HG02840 (cell line): ENCODE results near the gene HDDC2.
A peak's percentile ranks its signal among the peaks of the same experiment; 100 is the strongest.

ENCODE experiments used
- ATAC-seq: cut with Tn5 transposase; IDR thresholded peaks from one replicate; pipeline ENCODE4 v1.9.1; 2021; ENCODE audit warnings: mild to moderate bottlenecking, moderate library complexity, moderate number of reproducible peaks; ENCODE audit not compliant: unreplicated experiment, low FRiP score

The HDDC2 gene, protein sequence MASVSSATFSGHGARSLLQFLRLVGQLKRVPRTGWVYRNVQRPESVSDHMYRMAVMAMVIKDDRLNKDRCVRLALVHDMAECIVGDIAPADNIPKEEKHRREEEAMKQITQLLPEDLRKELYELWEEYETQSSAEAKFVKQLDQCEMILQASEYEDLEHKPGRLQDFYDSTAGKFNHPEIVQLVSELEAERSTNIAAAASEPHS

DNA sequence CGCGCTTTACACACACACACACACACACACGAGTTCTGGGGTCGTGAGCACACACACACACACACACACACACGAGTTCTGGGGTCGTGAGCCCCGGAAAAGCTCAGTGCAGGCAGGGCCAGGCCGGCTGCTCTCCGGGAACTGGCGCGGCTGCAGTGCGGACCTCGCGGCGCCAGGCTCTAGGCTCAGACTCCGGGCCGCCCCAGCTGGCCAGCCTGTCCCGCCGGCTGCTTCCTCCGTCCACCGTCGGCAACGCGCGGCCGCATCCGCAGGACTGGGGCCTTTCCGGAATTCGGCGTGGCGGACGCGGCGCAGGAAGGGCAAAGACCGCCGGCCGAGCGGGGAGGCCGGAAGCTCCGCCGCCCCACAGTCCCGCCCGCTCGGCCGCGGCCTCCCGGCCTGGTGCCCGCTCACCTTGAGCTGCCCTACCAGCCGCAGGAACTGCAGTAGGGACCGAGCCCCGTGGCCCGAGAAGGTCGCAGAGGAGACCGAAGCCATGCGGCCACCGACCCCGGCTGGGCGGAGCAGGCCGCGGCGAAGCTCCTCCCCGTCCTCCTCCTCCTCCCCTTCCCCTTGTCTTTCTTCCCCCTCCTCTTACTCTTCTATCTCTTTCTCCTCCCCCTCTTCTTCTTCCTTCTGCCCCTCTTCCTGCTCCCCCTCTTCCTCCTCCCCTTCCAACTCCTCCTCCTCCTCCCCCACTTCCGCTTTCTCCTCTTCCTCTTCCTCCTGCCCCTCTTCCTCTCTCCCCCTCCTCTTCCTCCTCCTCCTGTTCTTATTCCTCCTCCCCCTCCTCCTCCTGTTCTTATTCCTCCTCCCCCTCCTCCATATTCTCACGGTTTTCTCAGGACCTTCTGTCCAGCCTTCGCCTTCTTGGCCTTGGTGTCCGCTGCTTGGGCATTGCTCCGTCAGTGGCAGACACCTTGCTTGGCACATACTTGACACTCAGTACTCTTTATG, at the start of gene HDDC2:
Gene HDDC2, minus strand, starts transcription at position 533 of the 957 bp plus-strand sequence. Its CDS starts 35 bp downstream, at position 498.
- ATAC-seq, result peak; percentile 89

DNA sequence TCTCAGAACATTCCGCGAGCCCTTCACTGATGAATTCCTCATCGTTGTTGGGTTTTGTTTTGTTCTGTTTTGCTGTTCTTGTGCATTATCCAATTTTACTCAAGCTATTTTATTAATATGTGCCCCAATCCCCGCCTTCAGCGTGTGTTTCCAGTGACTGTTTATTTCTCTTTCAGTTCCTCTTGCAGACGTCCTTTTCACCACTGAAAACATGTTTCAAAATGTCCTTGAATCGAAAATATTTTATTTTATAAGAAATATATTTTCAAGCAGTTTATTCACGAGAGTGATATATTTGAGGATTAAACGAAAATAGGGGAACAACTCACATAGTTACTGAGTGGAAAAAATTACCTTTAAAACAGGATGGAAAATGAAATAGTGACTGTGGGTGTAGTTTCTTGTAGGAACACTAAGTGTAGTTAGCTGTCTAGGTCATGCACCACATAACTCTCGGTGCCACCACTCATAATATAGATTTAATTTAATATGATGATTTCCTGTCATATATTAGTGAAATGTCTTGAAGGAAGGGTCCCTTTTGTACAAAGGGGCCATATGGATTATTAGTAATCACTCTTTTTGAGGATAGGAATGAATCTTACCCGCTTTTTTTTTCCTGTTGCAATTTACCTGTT, 45.3 kb upstream of the HDDC2 start:
- peak; percentile 75 for ATAC-seq

DNA sequence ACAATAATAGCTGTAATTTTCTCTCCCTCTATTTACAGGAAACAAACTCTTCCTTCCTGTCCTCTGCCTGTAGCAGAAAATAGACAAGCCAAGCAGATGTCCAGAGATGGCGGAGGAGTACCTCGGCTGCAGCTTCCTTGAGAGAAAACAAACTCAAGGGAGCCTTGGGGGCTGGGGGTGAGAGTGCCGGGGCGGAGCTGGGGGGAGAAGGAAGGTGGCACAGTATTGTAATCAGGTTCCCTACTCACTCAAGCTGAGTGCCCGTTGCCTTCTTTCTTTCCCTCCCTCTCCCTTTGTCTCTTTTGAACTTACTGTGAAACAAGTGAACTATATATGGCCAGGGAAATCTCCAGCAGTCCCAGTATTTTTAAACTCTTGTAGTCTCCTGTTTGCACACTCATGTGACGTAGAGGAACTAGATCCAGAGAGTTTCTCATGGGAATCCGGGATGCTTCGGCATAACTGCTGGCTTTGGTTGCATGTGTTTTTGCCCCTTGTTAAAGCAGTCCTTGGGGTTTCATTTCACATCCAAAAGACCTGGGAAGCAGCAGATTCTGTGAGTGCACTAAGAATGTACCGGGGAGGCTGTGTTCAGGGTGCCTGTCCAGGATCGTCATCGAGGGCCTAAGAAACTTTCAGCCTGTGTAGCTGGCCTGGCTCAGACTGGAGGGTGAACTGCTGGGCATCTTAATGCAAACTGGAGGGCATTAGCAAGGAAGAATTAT, 44.6 kb upstream of the HDDC2 start:
- peak; percentile 48 for ATAC-seq

DNA sequence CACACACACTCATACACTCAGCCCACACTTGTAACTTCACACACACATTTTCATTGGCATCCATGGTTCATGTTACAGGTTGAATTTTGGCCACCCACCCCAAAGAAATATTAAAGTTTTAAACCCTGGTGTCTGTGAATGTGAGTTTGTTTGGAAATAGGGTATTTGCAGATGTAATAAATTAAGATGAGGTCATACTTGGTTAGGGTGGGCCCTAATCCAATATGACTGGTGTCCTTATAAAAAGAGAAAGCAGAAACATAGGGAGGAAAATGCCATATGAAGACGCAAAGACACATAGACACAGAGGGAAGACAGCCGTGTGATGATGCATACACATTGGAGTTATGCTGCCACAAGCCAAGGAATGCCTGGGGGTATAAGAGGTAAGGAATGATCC, 39.7 kb upstream of the HDDC2 start:
- no peak for ATAC-seq

DNA sequence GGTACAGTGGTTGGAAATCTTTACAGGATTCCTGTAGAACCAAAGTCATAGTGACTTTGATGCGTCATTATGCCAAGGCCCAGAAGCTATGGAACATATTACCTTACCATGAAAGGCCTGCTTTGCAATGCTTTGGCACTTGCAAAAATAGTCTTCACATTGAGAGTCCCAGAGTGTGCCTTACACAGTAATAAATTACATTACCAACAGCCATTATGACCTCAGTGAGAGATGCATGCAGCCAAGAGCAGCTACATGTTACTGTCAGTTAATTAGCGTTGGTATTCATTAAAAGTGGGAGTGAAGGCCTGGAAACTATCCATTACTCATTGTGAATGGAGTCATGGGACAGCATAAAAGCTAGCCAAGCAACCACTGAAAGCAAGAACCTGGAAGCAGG, 39.2 kb upstream of the HDDC2 start:
- ATAC-seq, result no peak

DNA sequence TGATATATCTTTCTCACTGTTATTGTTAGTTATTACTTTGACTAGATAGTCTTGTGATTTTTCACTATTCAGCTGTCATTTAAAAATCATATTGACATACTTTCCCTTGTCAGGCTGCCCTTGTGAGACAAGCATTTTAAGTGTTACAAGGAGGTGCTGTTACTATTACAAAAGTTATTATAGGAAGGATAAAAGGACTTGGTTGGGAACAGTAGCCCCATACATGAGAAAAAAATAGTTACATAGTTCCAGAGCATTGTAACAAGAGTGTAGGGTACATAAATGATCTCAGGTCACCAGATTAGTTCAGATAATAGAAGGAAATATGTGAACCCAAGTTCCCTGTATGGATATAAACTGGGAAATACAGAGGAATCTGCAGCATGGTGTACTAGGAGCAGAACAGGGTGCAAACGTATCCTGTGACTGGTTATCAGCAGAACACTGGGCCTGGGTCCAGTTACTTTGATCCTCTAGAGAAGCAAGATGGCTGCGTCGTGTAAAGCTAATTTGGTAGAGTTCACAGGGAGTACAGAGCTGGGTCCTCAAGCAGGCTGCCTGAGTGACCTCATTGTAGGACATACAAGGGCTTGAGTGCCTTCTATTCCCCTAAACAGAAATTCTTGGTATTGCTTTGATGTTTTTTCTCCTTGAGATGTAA, 38.5 kb upstream of the HDDC2 start:
- ATAC-seq, result no peak

DNA sequence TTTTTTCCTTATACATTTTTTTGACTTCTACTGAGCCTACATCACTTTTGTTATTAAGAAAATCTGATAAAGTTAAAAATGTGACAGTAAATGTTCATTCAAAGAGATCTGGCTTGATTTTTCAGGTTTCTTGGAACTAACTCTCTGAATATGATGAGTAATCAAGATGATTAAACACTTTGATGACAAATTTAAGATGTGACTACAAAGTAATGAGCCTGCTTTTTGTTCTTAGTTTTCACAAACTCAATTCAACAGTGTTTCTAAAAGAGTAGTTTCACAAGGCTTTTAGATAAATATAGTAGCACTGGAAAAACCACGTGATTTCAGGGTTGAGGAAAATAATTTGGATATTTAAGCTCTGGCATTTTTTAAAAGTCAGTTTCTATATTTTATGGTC, 37.9 kb upstream of the HDDC2 start:
- ATAC-seq, result no peak

DNA sequence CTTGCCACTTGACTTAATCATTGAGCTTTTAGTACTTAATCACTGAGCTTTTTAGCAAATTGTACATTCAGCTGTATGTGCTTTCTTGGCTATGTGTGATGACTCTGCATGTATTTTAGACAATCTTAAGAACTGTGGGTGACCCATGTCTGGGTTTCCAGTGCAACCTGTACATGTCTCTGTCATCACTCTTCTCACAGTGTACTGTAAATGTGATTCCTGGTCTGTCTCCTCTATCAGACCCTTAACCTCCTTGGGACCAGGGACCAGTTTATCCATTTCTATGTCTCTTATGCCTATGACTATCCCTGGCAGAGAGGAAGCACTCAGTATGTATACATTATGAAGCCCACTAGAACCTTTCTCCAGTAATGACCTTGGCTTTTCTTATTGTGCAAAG, 36.6 kb upstream of the HDDC2 start:
- ATAC-seq, result no peak

DNA sequence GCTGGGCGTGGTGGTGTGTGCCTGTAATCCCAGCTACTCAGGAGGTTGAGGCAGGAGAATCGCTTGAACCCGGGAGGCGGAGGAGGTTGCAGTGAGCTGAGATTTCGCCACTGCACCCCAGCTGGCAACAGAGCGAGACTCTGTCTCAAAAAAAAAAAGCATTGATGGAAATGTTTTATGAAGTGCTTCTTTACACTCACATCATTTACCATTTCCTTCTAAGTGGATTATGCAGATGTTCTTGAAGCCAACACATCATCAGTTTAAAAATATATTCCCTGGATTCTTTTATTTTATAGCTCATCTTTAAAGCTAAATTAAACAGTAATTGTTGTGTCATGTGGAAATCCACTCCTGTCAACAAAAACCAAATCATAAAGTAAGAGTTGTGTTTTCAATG, 35.9 kb upstream of the HDDC2 start:
- no peak for ATAC-seq

DNA sequence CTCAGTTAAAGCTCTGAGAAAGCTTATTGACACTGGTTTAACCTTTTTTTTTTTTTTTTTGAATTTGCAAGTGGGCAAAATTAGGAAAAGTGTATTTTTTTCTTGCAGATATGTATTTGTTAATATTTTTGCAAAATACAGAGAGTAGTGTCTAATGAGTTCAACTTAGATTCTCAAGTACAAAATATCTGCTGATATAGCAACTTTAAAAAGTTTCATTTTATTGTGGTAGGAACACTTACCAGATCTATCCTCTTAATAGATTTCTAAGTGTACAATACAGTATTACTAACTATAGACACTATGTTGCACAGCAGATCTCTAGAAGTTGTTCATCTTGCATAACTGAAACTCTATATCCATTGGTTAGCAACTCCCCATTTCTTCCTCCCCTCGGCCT, 30.9 kb upstream of the HDDC2 start:
- no peak for ATAC-seq

DNA sequence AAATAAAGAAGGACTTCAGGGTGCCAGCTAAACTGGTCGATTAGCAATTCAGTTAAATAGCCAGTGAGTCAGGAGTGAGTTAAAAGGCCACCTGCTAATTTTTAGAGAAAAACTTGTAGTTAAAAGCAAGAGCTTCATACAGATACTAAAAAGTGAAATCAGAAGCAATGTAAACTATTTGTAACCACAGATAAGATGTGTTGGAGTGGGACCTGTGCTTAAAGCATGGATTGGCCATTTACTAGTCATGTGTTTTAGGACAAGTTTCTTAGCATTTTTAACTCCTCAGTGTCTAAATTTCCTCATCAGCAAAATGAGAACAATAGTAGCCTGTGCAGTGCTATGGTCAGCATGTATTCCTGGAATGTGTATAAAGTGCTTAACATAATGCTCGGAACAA, 23.8 kb upstream of the HDDC2 start:
- no peak for ATAC-seq

DNA sequence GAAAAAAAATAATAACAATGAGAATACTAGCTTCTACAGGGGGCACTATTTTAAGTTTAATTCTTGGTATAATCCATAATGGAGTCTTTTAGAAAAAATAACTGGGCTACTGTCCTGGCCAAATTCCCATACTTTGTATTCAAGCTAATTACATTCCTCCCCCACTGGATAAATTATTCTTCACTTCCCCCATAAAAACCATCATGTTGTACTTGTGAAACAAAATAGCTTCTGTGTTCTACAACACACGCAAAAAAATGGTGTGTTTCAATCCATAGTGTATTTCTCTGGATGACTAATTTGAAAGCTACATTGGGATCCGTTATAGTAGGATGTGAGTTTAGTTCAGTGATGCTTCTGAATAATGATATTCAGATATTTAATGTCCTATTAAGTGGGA, 21.6 kb upstream of the HDDC2 start:
- no peak for ATAC-seq

DNA sequence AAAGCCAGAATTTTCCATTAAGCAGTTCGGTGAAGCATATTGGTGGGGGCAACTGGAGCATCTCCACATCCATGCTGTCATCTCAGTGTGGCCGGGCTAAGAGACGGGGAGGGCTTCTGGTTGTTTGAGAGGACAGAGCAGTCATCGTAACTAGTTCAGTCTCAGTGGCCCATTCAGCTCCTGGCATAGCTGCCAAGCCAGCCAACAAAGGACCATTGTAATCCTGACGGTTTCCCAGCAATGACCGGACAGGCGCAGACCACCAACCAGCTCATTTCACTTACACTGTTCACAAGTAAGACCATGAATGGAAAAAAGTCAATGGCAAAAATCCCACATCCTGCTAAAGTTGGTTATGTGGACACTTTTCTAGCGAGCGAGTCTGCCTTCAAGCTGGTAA, 14.9 kb upstream of the HDDC2 start:
- ATAC-seq, result no peak

DNA sequence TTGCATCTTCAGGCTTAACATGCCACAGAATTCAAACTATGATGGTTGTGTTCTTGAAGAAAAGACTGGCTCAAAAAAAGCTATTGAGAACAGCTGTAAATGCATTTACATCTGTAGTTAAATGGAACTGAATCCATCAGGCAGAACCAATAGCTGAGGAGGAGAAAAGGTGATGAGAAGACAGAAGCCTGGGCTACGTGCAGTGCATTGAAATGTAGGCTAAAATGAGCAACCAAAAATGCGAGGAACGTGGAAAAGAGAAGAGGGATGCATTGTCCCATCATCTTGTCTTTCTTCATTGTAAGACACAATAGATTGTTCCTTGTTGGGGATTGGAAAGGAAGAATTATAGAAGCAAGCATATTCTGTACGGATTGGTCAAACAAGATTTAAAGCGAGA, 13.8 kb upstream of the HDDC2 start:
- no peak for ATAC-seq

DNA sequence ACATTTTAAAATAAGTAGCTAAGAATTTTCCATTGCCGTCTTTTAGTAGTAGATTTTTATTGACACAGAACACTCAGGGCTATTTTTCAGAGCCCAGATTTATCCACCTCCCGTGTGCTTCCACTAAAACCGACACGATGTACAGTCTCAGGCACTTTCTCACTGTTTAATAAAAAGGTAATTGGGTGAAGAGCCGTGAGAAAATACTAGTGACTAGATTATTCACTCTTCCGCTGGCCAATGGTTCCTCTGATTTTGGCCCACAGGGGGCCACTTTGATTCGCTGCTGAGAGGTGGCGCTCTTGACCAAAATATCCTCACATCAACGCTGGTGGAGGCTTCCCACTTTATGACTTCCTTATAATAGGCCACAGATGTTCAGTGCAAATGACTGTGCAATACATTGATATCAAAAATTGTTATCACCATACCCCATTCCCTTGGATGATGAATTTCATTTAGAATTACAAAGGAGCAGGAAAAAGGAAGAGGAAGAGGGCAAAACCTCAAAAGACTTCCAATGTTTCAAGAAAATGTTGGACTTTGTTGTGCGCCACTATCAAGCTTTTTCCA, 12.3 kb upstream of the HDDC2 start:
- ATAC-seq, result peak; percentile 73

DNA sequence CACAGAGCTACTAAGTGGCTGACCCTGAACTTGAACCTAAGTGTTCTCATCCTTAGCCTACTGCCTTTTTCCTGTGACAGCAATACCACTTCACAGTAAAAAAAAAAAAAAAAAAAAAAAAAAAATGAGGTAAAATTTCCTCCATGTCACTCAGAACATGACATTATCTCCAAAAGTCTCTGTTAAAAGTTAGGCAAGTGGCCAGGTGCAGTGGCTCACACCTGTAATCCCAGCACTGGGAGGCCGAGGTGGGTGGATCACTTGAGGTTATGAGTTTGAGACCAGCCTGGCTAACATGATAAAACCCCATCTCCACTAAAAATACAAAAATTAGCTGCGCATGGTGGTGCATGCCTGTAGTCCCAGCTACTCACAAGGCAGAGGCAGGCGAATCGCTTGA, 11.2 kb upstream of the HDDC2 start:
- no peak for ATAC-seq

DNA sequence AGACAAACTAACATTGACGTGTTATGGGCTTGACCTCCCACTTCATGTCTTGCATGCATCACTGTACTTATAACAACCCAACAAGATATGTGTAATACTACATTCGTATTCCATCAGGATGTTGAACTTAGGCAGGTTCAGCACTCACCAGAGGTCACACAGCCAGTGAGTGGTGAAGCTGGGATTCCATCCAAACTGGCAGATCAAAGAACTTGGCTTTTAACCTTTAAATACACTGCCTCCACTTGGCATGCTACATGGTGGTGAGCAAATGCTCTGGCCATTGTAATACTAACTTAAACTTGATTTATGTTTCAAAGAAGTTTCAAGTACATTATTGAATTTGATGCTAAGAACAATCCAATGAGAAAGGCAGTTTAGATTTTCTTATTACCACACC, 10.7 kb upstream of the HDDC2 start:
- ATAC-seq, result no peak

DNA sequence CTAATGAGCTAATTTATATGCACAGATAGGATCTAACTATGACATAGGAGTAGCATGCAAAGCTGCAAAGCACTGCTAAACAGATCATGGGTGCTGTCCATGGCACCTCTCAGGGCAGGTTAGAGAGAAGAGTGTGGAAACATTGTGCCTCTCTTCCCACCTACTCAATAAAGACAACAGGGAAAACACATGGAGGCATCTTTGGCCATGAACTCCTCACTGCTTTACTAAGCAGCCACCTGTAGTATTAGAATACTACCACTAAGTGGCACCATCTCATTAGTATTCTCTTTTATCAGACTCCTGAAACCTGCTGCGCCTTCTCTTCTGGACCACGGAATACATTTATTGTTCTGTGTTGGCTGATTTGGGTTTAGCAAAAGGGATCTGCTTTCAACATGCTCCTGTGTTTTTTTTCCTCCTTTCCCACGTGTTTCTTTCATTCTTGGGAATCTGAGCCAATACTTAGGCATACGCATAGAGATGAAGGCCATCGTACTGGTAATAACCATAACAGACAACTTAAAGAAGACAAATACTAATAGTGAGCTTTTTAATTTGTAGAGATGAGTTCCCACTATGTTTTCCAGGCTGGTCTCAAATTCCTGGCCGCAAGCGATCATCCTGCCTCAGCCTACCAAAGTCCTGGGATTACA, 9.4 kb upstream of the HDDC2 start:
- ATAC-seq, result peak; percentile 75

DNA sequence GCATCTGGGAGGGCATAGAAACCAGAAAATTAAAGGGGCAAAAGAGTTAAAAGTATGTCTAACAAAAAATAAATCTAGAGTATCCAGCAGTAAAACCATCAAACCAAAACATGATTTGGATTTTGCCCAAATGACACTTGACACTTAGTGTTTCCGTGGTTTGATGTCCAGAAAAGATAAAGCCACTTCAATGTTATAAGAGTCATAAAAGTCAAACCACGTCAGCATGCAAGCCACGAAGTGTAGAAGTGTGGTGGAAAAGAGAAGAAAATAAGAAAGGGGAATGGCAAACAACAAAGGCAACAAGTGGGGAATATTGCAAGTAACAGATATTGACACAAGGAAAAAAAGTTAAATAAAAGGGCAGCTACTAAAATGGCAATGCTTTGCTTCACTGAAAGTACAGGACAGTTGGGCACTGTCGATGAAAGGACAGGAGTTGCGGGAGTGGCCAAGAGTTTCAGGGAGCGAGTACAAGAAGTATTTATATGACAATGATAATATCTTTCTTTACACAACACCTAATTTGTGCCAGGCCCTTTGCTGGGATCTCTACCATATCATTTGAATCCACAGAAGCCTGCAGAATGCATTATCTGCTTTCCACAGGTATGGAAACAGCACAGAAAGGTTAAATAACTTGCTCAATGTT, 6.3 kb upstream of the HDDC2 start:
- no peak for ATAC-seq
